ENCODE measurements around the gene SH3BP4. TPM values are rescaled to one million over a fixed set of nuclear protein-coding genes. Genes with fewer than 3 reads are reported as not detected.

SH3BP4 gene
- total RNA-seq, 4 donors from 2014 or later, result 11.0 to 22.9 (median 18.7) TPM

DNA sequence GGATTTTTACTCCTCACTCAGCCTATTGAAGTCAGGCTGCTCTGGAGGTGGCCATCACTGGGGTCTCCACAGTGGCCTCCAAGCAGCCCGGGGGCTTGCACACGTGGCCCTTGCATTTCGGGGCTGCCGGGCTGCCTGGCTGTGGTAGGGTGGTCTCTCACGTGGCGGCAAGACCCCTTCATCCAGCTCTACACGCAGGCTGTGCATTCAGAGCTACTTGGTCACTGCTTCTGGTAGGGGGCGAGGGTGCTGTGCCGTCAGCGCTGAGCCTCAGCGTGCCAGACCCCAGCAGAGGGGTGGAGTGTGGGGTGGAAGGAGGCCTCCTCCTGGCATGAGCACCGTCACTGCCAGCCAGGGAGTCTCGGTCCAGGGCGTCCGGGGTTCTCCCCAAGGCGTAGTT is 80.6 kb downstream of the SH3BP4 start:
- 97 to 100% methylated on average over 1 to 4 of the region's 16 CpGs for WGBS, 2 donors
- intact Hi-C loops (cut with DNase I), result no loop called here
- Histone ChIP-seq H3K9me3 (no peaks in the 10 kb centered on the region), H3K27me3 (no peaks in the 10 kb centered on the region), H3K27ac (no peak overlapping the region), H3K4me1 (peaks cover 0 to 18% (median 7%) of the 10 kb centered on the region in 3 donors), H3K36me3 (peaks cover 0 to 29% (median 0%) of the 10 kb centered on the region in 3 donors), H3K4me3 (no peak overlapping the region)
- DNase-seq, result no peak
- TF ChIP-seq POLR2A (IDR thresholded peaks at IDR 0.05), result no peak
- TF ChIP-seq, protein P1, sequence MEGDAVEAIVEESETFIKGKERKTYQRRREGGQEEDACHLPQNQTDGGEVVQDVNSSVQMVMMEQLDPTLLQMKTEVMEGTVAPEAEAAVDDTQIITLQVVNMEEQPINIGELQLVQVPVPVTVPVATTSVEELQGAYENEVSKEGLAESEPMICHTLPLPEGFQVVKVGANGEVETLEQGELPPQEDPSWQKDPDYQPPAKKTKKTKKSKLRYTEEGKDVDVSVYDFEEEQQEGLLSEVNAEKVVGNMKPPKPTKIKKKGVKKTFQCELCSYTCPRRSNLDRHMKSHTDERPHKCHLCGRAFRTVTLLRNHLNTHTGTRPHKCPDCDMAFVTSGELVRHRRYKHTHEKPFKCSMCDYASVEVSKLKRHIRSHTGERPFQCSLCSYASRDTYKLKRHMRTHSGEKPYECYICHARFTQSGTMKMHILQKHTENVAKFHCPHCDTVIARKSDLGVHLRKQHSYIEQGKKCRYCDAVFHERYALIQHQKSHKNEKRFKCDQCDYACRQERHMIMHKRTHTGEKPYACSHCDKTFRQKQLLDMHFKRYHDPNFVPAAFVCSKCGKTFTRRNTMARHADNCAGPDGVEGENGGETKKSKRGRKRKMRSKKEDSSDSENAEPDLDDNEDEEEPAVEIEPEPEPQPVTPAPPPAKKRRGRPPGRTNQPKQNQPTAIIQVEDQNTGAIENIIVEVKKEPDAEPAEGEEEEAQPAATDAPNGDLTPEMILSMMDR (IDR thresholded peaks at IDR 0.05), result no peak

DNA sequence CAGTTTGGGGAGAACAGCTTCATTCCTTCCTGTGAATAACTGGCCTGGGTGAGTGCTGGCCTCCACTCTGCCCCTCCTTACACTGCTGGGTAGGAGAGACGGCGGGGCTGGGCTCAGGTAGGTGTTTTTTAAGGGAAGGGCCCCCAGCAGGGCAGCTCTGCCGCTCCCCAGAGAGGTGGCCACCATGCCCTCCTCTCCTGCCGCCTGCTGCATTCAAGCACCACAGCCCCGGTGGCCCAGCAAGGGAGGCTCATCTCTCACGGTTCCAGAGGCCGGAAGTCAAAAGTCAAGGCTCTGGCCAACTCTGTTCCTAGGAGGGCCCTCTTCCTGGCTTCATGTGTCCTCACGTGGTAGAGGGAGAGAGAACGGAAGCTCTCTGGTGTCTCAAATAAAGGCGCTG is 81.1 kb downstream of the SH3BP4 start:
- intact Hi-C loops (cut with DNase I), result no loop called here
- H3K27ac ChIP-seq, result no peak overlapping the region
- peaks cover 0 to 13% (median 4%) of the 10 kb centered on the region in 3 donors for H3K4me1 ChIP-seq
- peaks cover 0 to 34% (median 0%) of the 10 kb centered on the region in 3 donors for H3K36me3 ChIP-seq
- H3K4me3 ChIP-seq, result no peak overlapping the region
- H3K9me3 ChIP-seq, result no peaks in the 10 kb centered on the region
- no peak for DNase-seq
- 75 to 82% methylated on average over 2 to 5 of the region's 10 CpGs for WGBS, 2 donors
- TF ChIP-seq POLR2A (IDR thresholded peaks at IDR 0.05), result no peak
- TF ChIP-seq, protein P1 (IDR thresholded peaks at IDR 0.05), result no peak
- H3K27me3 ChIP-seq, result no peaks in the 10 kb centered on the region

- WGBS, 2 donors, result 89 to 94% methylated on average over 20 to 21 of the region's 30 CpGs
- Histone ChIP-seq H3K27me3 (no peaks in the 10 kb centered on the region), H3K4me3 (no peak overlapping the region), H3K4me1 (no peaks in the 10 kb centered on the region), H3K27ac (no peak overlapping the region), H3K9me3 (no peaks in the 10 kb centered on the region), H3K36me3 (peaks cover 0 to 34% (median 0%) of the 10 kb centered on the region in 3 donors)
- intact Hi-C loops (cut with DNase I), result no loop called here
- TF ChIP-seq POLR2A (IDR thresholded peaks at IDR 0.05), result no peak
- TF ChIP-seq, protein P1 (IDR thresholded peaks at IDR 0.05), result no peak
- DNase-seq, result no peak
Observed at GRCh38 chr2:235034265-235035118, 82.7 kb downstream of the SH3BP4 start.

DNA sequence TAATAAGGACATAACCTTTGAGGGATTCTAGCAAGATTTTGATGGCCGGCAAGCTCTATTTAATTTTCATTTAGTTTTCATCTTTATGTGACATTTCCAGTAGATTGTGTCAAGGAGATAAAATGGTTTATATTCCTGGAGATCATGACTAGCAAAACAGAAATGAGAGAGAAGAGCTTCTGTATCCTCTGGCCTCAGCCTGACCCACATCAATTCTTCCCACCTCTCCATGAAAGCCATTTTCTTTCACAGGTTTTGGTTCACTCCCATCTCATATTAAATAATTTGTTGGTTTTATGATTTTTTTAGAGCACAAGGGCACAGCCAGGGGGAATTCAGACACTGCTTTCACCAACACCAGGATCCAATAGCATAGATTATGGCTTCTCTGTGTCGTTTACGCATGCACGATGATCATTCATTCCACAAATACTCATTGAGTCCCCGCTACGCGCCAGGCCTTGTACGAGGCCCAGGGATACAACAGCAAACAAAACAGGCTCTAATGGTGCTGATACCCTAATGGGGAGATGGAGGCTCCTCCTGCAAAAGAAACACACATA is 85.9 kb downstream of the SH3BP4 start:
- WGBS, 2 donors, result 91 to 95% methylated on average over 8 of the region's 8 CpGs

More for the DNA sequence above, 85.9 kb downstream of the SH3BP4 start:
- intact Hi-C loops (cut with DNase I), result no loop called here
- Histone ChIP-seq H3K27me3 (no peaks in the 10 kb centered on the region), H3K36me3 (peaks cover 0 to 59% (median 17%) of the 10 kb centered on the region in 3 donors), H3K27ac (no peak overlapping the region), H3K9me3 (no peaks in the 10 kb centered on the region), H3K4me1 (no peaks in the 10 kb centered on the region), H3K4me3 (no peak overlapping the region)
- TF ChIP-seq, protein P1 (IDR thresholded peaks at IDR 0.05), result no peak
- no peak for TF ChIP-seq POLR2A (IDR thresholded peaks at IDR 0.05)
- no peak for DNase-seq

Data from esophagus squamous epithelium (tissue), 5 donors.